Stimulated activated CD8-positive, alpha-beta memory T cell treated with anti-CD3 and anti-CD28 coated beads, Interleukin-7, amount 100 ng/mL, for 48 hours (primary cell): ENCODE measurements around the gene PPP1R15B.

Experiments
- DNase-seq, 2 donors: peaks; one replicate each; pipeline ENCODE4 v3.0.0-alpha.2; 2020; ENCODE audit warnings: low read depth in 1 of 2; ENCODE audit errors: extremely low read depth in 1 of 2

PPP1R15B gene

GRCh38 chr1:204402391-204402790, 9.2 kb downstream of the PPP1R15B start:
- DNase-seq: no peak

GRCh38 chr1:204401730-204402129, 9.9 kb downstream of the PPP1R15B start:
- no peak for DNase-seq

GRCh38 chr1:204400882-204401510, 10.6 kb downstream of the PPP1R15B start:
- no peak for DNase-seq

- DNase-seq: no peak
These were observed 13.2 kb downstream of the PPP1R15B start for GRCh38 chr1:204398197-204399125.

GRCh38 chr1:204396015-204396583, 15.5 kb downstream of the PPP1R15B start:
- DNase-seq: no peak

GRCh38 chr1:204391629-204392028, 20.0 kb downstream of the PPP1R15B start:
- no peak for DNase-seq

- no peak for DNase-seq
These were observed 20.7 kb downstream of the PPP1R15B start for GRCh38 chr1:204390751-204391466.

GRCh38 chr1:204385727-204386126, 25.9 kb downstream of the PPP1R15B start:
- no peak for DNase-seq

- DNase-seq: no peak
These were observed 26.8 kb downstream of the PPP1R15B start for GRCh38 chr1:204384636-204385352.

GRCh38 chr1:204383163-204383904, 28.3 kb downstream of the PPP1R15B start:
- no peak for DNase-seq

GRCh38 chr1:204382714-204383083, 28.9 kb downstream of the PPP1R15B start:
- no peak for DNase-seq

- DNase-seq: no peak
These were observed 31.3 kb downstream of the PPP1R15B start for GRCh38 chr1:204380293-204380831.

GRCh38 chr1:204377800-204378668, 33.6 kb downstream of the PPP1R15B start:
- DNase-seq: no peak

- DNase-seq: no peak
These were observed 34.5 kb downstream of the PPP1R15B start for GRCh38 chr1:204376919-204377799.

GRCh38 chr1:204376465-204376864, 35.2 kb downstream of the PPP1R15B start:
- DNase-seq: no peak

- DNase-seq: no peak
These were observed 37.7 kb downstream of the PPP1R15B start for GRCh38 chr1:204373911-204374310.

- DNase-seq: no peak
These were observed 41.4 kb downstream of the PPP1R15B start for GRCh38 chr1:204370176-204370575.
